Suprapubic skin (tissue), 4 donors: ENCODE data around the gene CFAP77. TPM values are rescaled to one million over a fixed set of nuclear protein-coding genes. Genes with fewer than 3 reads are reported as not detected.

Source experiments
- DNase-seq, 2 donors: peaks; one replicate each; pipeline ENCODE4 v3.0.0-alpha.2; 2019; ENCODE audit warnings: low spot score in 2 of 2
- H3K27ac ChIP-seq: fragments of 200-600 bp; sonication (generic); one replicate; pipeline ENCODE4 v1.5.1; 2019
- H3K27me3 ChIP-seq: fragments of 200-600 bp; sonication (generic); one replicate; pipeline ENCODE4 v1.5.1; 2019
- H3K36me3 ChIP-seq: fragments of 200-600 bp; sonication (generic); one replicate; pipeline ENCODE4 v1.5.1; 2019
- H3K4me1 ChIP-seq: fragments of 200-600 bp; sonication (generic); one replicate; pipeline ENCODE4 v1.5.1; 2019
- H3K4me3 ChIP-seq: fragments of 200-600 bp; sonication (generic); one replicate; pipeline ENCODE4 v1.5.1; 2019; ENCODE audit warnings: mild to moderate bottlenecking
- H3K9me3 ChIP-seq: fragments of 200-600 bp; sonication (generic); one replicate; pipeline ENCODE4 v1.5.1; 2019
- EP300 ChIP-seq: sonication (generic); formaldehyde crosslinking; IDR thresholded peaks from one replicate; pipeline ENCODE4 v1.6.1; 2017; ENCODE audit warnings: antibody characterized with exemption
- POLR2A ChIP-seq, 2 donors: fragments of 450-650 bp; IDR thresholded peaks; one replicate each; pipeline ENCODE4 v1.6.1; 2017; ENCODE audit warnings: antibody characterized with exemption in 2 of 2, mild to moderate bottlenecking in 2 of 2, moderate library complexity in 2 of 2
- POLR2AphosphoS5 ChIP-seq, 3 donors: sonication (generic); formaldehyde crosslinking; IDR thresholded peaks; one replicate each; pipeline ENCODE4 v1.6.1; 2017; ENCODE audit warnings: antibody characterized with exemption in 3 of 3
- WGBS: methylation state at CpG from one replicate; pipeline ENCODE4 v1.1.5; 2018; 5-methylcytosine and 5-hydroxymethylcytosine counted together
- total RNA-seq, 4 donors: library from RNA; depleted of rRNA; stranded (reverse); fragments of >200 nt; gene quantifications; one replicate each; pipeline ENCODE4 v1.1.0, GENCODE V29; 2016
- TF ChIP-seq, protein P1 (sequence below), 2 donors: fragments of 200-600 bp in 1 of 2; fragments of 450-650 bp in 1 of 2; sonication (generic) in 1 of 2; IDR thresholded peaks; one replicate each; pipeline ENCODE4 v1.5.1; 2016 to 2019; ENCODE audit warnings: antibody characterized with exemption in 2 of 2, mild to moderate bottlenecking in 1 of 2, moderate library complexity in 1 of 2

Gene CFAP77
- total RNA-seq, 4 donors from 2014 or later = 1.0 TPM; not detected in 3

DNA sequence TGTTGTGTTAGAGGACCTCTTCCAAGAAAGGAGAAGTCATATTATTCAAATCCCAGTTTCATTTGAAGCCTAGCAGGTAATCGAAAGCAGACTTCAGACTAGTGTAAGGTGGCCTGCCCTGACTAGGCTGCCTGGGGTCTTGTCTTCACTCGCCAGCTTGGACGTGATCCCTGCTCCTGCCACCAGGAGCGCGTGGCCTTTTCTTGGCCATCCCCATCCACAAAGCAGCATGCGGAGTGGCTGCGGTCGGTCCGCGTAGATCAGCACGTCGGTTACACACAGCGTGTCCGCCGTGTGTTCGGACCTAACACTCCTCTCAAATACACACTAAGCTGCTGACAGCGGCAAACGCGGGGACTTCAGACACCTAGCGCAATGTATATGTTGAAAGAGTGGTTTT lies 37.3 kb downstream of the CFAP77 start:
- 62% methylated on average over 20 of the region's 20 CpGs for WGBS
- no peaks in the 10 kb centered on the region for H3K36me3 ChIP-seq
- no peaks in the 10 kb centered on the region for H3K9me3 ChIP-seq
- DNase-seq = no peak
- H3K4me3 ChIP-seq = no peak overlapping the region
- no peaks in the 10 kb centered on the region for H3K4me1 ChIP-seq
- H3K27me3 ChIP-seq = peaks cover 37% of the 10 kb centered on the region
- H3K27ac ChIP-seq = no peak overlapping the region
- TF ChIP-seq EP300 (no peak), POLR2A (IDR thresholded peaks at IDR 0.05) (no peak), POLR2AphosphoS5 (IDR thresholded peaks at IDR 0.05) (no peak)
- TF ChIP-seq, protein P1, sequence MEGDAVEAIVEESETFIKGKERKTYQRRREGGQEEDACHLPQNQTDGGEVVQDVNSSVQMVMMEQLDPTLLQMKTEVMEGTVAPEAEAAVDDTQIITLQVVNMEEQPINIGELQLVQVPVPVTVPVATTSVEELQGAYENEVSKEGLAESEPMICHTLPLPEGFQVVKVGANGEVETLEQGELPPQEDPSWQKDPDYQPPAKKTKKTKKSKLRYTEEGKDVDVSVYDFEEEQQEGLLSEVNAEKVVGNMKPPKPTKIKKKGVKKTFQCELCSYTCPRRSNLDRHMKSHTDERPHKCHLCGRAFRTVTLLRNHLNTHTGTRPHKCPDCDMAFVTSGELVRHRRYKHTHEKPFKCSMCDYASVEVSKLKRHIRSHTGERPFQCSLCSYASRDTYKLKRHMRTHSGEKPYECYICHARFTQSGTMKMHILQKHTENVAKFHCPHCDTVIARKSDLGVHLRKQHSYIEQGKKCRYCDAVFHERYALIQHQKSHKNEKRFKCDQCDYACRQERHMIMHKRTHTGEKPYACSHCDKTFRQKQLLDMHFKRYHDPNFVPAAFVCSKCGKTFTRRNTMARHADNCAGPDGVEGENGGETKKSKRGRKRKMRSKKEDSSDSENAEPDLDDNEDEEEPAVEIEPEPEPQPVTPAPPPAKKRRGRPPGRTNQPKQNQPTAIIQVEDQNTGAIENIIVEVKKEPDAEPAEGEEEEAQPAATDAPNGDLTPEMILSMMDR (IDR thresholded peaks at IDR 0.05) = no peak

DNA sequence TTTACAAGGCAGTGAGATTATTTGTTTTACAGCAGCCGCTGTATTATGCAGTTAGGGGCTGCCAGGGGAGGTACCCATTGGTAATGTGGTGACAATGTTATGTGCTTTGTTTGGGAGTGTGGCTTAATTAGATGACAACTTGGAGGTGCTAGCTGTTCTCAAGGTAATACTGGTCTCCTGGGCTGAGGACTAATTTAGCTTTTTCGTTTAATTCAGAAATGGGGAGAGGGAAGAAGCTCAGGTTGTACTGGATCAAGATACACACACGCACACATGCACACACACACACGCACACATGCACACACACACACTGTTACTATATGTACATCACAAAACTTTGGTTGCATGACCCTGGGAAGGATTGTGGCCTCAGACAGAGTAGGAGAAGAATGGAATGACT lies 37.9 kb downstream of the CFAP77 start:
- WGBS = 91% methylated on average over 4 of the region's 4 CpGs
- no peak overlapping the region for H3K27ac ChIP-seq
- TF ChIP-seq, protein P1 (IDR thresholded peaks at IDR 0.05) = no peak
- no peak for TF ChIP-seq POLR2AphosphoS5 (IDR thresholded peaks at IDR 0.05)
- no peaks in the 10 kb centered on the region for H3K4me1 ChIP-seq
- peaks cover 39% of the 10 kb centered on the region for H3K27me3 ChIP-seq
- no peaks in the 10 kb centered on the region for H3K9me3 ChIP-seq
- H3K36me3 ChIP-seq = no peaks in the 10 kb centered on the region
- H3K4me3 ChIP-seq = no peak overlapping the region
- DNase-seq = no peak

DNA sequence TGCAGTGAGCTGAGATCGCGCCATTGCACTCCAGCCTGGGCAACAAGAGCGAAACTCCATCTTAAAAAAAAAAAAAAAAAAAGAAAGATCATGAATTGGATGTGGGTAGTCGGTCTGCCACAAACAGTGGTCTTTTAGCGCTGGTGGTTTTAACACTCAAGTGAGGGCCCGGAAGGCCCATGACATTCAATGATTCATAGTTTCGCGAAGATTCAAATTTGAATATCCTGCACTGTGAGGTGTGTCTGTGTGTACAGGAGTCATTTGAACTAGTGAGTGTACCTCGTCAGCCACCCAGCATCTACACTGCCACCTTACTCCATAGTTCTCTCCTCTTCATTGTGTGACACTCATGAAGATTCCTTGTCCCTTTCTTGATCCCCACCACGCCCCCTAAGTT lies 41.3 kb downstream of the CFAP77 start:
- DNase-seq = no peak
- Histone ChIP-seq H3K4me3 (no peak overlapping the region), H3K9me3 (no peaks in the 10 kb centered on the region), H3K36me3 (no peaks in the 10 kb centered on the region), H3K4me1 (no peaks in the 10 kb centered on the region), H3K27me3 (peaks cover 30% of the 10 kb centered on the region), H3K27ac (no peak overlapping the region)
- WGBS = 85% methylated on average over 10 of the region's 10 CpGs
- no peak for TF ChIP-seq POLR2A (IDR thresholded peaks at IDR 0.05)
- TF ChIP-seq POLR2AphosphoS5 (IDR thresholded peaks at IDR 0.05) = no peak
- TF ChIP-seq EP300 = no peak
- TF ChIP-seq, protein P1 (IDR thresholded peaks at IDR 0.05) = no peak

DNA sequence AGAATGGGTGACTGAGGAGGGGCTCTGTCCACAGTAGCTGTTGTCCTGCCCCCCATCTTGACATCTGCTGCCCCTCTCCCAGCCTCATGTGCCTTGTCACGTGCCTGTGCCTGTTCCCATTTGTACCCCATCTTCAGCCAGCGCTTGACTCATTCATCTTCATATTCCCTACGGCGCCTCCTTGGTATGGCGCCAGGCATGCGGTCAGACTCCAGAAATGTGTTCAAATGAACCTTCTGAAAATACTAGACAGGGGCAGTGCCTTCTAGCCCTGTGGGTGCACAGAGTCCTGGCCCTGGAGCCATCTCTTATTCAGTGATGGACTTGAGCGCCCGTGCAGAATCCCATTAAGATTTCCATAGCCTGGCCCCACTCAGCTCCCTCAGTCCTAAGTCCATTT lies 46.2 kb downstream of the CFAP77 start:
- Histone ChIP-seq H3K9me3 (no peaks in the 10 kb centered on the region), H3K36me3 (no peaks in the 10 kb centered on the region), H3K27ac (no peak overlapping the region), H3K4me3 (no peak overlapping the region), H3K27me3 (peaks cover 57% of the 10 kb centered on the region), H3K4me1 (peaks cover 6% of the 10 kb centered on the region)
- WGBS = 72% methylated on average over 8 of the region's 8 CpGs
- TF ChIP-seq, protein P1 (IDR thresholded peaks at IDR 0.05) = no peak
- TF ChIP-seq POLR2AphosphoS5 (IDR thresholded peaks at IDR 0.05) = no peak
- no peak for TF ChIP-seq EP300
- no peak for TF ChIP-seq POLR2A (IDR thresholded peaks at IDR 0.05)
- DNase-seq = no peak

DNA sequence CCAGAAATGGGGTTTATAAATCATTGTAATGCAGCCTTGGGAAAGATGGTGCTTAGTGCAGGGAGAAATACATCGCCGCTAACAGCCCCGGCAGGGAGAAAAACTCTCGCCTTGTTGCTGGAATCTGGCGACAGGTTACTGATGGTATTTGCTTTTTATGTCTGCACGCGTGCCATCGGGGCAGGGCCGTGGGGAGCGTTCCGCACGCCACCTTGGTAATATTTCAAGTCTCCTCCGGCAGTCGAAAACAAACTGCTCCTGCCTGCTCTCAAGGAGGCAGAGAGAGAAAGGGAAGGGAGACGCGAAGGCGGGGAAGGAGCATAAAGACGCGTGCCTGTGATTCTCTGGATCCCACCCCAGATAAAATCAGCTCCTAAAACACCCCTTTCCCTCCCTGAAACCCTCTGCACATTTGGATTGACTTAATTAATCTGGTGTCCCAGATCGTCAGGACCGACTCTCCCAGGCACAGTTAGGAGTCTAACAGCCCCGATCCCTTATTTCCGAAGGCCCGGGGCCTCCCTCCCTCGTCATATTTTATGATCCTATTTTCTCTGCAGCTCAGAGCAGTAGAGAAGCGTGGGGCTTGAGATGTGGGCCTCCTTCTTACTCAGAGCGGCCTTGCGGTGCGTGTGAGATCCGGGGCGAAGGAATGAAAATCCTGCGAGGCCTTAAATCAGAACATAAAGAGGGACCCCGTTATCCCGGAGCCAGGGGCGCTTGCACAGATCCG lies 47.7 kb downstream of the CFAP77 start:
- Histone ChIP-seq H3K27me3 (peaks cover 61% of the 10 kb centered on the region), H3K4me1 (peaks cover 6% of the 10 kb centered on the region), H3K27ac (no peak overlapping the region), H3K4me3 (no peak overlapping the region), H3K9me3 (no peaks in the 10 kb centered on the region), H3K36me3 (no peaks in the 10 kb centered on the region)
- peak in 1 of 2 donors; percentile 48 for DNase-seq
- TF ChIP-seq, protein P1 (IDR thresholded peaks at IDR 0.05) = no peak
- TF ChIP-seq EP300 (no peak), POLR2A (IDR thresholded peaks at IDR 0.05) (no peak), POLR2AphosphoS5 (IDR thresholded peaks at IDR 0.05) (no peak)
- 33% methylated on average over 36 of the region's 36 CpGs for WGBS
